GM23338 (cell line): ENCODE results near the gene KLRC3. TPM values are rescaled to one million over a fixed set of nuclear protein-coding genes. Genes with fewer than 3 reads are reported as not detected.
"Not testable (repeated sequence)": the region's sequence is repeated elsewhere in the genome, so short reads cannot be mapped to it uniquely, and the experiment has no call there.

Source experiments
- ATAC-seq: fragments of 200-7000 bp; cut with Tn5 transposase; 3 replicates; pipeline ENCODE4 v1.9.1; 2020
- DNase-seq: peaks from one replicate; pipeline ENCODE4 v3.0.0-alpha.2; 2015; ENCODE audit warnings: low spot score
- H2AFZ ChIP-seq: fragments of 200-600 bp; sonication (generic); 2 replicates; pipeline ENCODE4 v1.8.0; 2016; ENCODE audit warnings: antibody characterized with exemption, mild to moderate bottlenecking, moderate library complexity
- H3F3A ChIP-seq: fragments of 200-600 bp; sonication (generic); replicated peaks from 2 replicates; pipeline ENCODE4 v1.8.0; 2017; ENCODE audit warnings: antibody characterized with exemption, mixed run types, low read depth
- H3K27ac ChIP-seq: fragments of 200-600 bp; sonication (generic); 2 replicates; pipeline ENCODE4 v1.6.1; 2016; ENCODE audit warnings: low read depth
- H3K27me3 ChIP-seq: fragments of 200-600 bp; sonication (generic); 2 replicates; pipeline ENCODE4 v1.8.0; 2016; ENCODE audit warnings: mild to moderate bottlenecking, mixed run types, moderate library complexity; ENCODE audit not compliant: insufficient read depth
- H3K36me3 ChIP-seq: fragments of 200-600 bp; sonication (generic); 2 replicates; pipeline ENCODE4 v1.8.0; 2016; ENCODE audit warnings: mild to moderate bottlenecking; ENCODE audit not compliant: insufficient read depth
- H3K4me1 ChIP-seq: fragments of 200-600 bp; sonication (generic); 2 replicates; pipeline ENCODE4 v1.8.0; 2016; ENCODE audit warnings: mild to moderate bottlenecking, moderate library complexity; ENCODE audit not compliant: insufficient read depth
- H3K4me2 ChIP-seq: fragments of 200-600 bp; sonication (generic); 2 replicates; pipeline ENCODE4 v1.7.1; 2017; ENCODE audit warnings: mixed run types
- H3K4me3 ChIP-seq: fragments of 200-600 bp; sonication (generic); 2 replicates; pipeline ENCODE4 v1.6.1; 2016; ENCODE audit warnings: mixed run types
- H3K79me2 ChIP-seq: fragments of 200-600 bp; sonication (generic); replicated peaks from 2 replicates; pipeline ENCODE4 v1.8.0; 2017; ENCODE audit warnings: mild to moderate bottlenecking; ENCODE audit not compliant: insufficient read depth
- H3K9me2 ChIP-seq: fragments of 200-600 bp; sonication (generic); 2 replicates; pipeline ENCODE4 v1.8.0; 2017; ENCODE audit not compliant: insufficient read depth
- H4K20me1 ChIP-seq: fragments of 200-600 bp; sonication (generic); replicated peaks from 2 replicates; pipeline ENCODE4 v1.8.0; 2017; ENCODE audit warnings: mild to moderate bottlenecking; ENCODE audit not compliant: insufficient read depth
- H3K27ac Mint-ChIP-seq: 2 replicates; pipeline ENCODE4 v1.8.0; 2020; ENCODE audit warnings: inconsistent platforms, mild to moderate bottlenecking, moderate library complexity, mixed read lengths
- H3K27me3 Mint-ChIP-seq: 3 replicates; pipeline ENCODE4 v1.8.0; 2022; ENCODE audit warnings: low read depth, mild to moderate bottlenecking, moderate library complexity, mixed read lengths, inconsistent platforms; ENCODE audit not compliant: insufficient read depth, poor library complexity
- H3K36me3 Mint-ChIP-seq: 3 replicates; pipeline ENCODE4 v1.8.0; 2021; ENCODE audit warnings: low read depth, mild to moderate bottlenecking, inconsistent platforms, moderate library complexity, mixed read lengths
- H3K4me1 Mint-ChIP-seq: 3 replicates; pipeline ENCODE4 v1.8.0; 2020; ENCODE audit warnings: mild to moderate bottlenecking, inconsistent platforms, mixed read lengths
- H3K4me3 Mint-ChIP-seq: 3 replicates; pipeline ENCODE4 v1.8.0; 2021; ENCODE audit warnings: moderate library complexity, mild to moderate bottlenecking, inconsistent platforms, mixed read lengths
- H3K9me3 Mint-ChIP-seq: 3 replicates; pipeline ENCODE4 v1.8.0; 2020; ENCODE audit warnings: moderate library complexity, mild to moderate bottlenecking, inconsistent platforms, mixed read lengths
- CREB1 ChIP-seq: fragments of 250-450 bp; sonication (Bioruptor Pico); IDR thresholded peaks from 2 replicates; pipeline ENCODE4 v1.5.0; 2020; ENCODE audit warnings: low read depth, mild to moderate bottlenecking, moderate library complexity
- EZH2phosphoT487 ChIP-seq: fragments of 200-600 bp; sonication (generic); IDR thresholded peaks from one replicate; pipeline ENCODE4 v1.8.1; 2018; ENCODE audit warnings: antibody characterized with exemption; ENCODE audit not compliant: unreplicated experiment
- JUNB ChIP-seq: IDR thresholded peaks from one replicate; pipeline ENCODE4 v1.6.1; 2016; ENCODE audit warnings: antibody characterized with exemption; ENCODE audit not compliant: unreplicated experiment
- STAT1 ChIP-seq: IDR thresholded peaks from one replicate; pipeline ENCODE4 v1.6.1; 2016; ENCODE audit warnings: antibody characterized with exemption; ENCODE audit not compliant: unreplicated experiment
- polyA plus RNA-seq: library from polyadenylated mRNA; unstranded; fragments of >200 nt; fragmentation: Nextera tagmentation; extraction: Ambion mirVana; gene quantifications from 2 replicates; pipeline ENCODE4 v1.2.1, GENCODE V29; 2016
- total RNA-seq: library from RNA; depleted of rRNA; stranded (reverse); fragments of >200 nt; shearing (Covaris generic); gene quantifications from 2 replicates; pipeline ENCODE4 v1.2.3, GENCODE V29; 2014
- TF ChIP-seq, protein P1 (sequence below): IDR thresholded peaks from 2 replicates; pipeline ENCODE4 v1.6.1; 2016; ENCODE audit warnings: antibody characterized with exemption

KLRC3 gene
- total and polyA plus RNA-seq, 2 experiments from 2014 or later = not detected

DNA sequence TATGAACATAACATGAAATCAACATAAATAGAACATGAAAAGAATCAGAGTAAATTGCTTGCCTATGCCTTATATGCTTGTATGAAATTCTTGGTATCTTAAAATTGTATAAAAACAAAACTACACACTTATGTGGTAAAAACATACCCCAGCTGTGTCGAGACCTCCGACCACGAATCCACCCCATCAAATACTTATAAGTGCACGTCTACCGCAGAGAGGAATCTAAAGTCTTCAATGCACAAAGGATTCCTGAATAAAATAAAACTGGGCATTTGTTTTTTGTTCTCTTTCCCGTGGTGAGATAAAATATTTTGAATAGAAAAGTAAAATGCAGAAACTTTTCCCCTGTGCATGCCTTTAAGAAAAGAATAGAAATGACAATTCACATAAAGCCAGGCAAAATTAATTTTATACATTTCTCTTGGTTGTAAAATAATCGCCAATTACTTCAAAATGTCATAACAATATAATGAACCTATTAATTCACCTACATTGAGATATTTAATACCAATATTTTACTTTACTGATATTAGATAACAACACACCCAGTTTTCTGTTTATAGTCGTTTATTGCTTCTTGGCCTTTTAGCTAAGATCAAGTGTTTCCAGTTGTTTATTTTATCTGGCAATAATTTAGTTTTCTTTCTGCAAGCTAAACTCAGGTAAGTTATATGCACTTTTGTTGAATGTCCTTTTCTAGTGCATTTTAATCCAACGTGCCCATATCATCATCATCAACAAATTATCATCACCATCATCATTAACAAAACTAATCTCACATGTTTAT, 31.6 kb downstream of the KLRC3 start:
- no peak overlapping the region for H3K27ac Mint-ChIP-seq
- H3K27me3 Mint-ChIP-seq = no peaks in the 10 kb centered on the region
- no peaks in the 10 kb centered on the region for H3F3A ChIP-seq
- no peak overlapping the region for H2AFZ ChIP-seq
- H3K27me3 ChIP-seq = no peaks in the 10 kb centered on the region
- no peak for DNase-seq
- H3K9me3 Mint-ChIP-seq = peaks cover 6% of the 10 kb centered on the region; the same call in 2 of the 3 replicates
- no peak overlapping the region for H3K27ac ChIP-seq
- TF ChIP-seq STAT1 = no peak
- no peaks in the 10 kb centered on the region for H3K4me1 ChIP-seq
- H3K36me3 ChIP-seq = no peaks in the 10 kb centered on the region
- H3K36me3 Mint-ChIP-seq = peaks cover 3% of the 10 kb centered on the region; the same call in 1 of the 3 replicates
- no peak overlapping the region for H3K4me3 Mint-ChIP-seq
- no peaks in the 10 kb centered on the region for H3K79me2 ChIP-seq
- no peaks in the 10 kb centered on the region for H4K20me1 ChIP-seq
- H3K9me2 ChIP-seq = no peaks in the 10 kb centered on the region
- no peak overlapping the region for H3K4me2 ChIP-seq
- H3K4me3 ChIP-seq = no peak overlapping the region
- no peaks in the 10 kb centered on the region for H3K4me1 Mint-ChIP-seq
- no peak for ATAC-seq

DNA sequence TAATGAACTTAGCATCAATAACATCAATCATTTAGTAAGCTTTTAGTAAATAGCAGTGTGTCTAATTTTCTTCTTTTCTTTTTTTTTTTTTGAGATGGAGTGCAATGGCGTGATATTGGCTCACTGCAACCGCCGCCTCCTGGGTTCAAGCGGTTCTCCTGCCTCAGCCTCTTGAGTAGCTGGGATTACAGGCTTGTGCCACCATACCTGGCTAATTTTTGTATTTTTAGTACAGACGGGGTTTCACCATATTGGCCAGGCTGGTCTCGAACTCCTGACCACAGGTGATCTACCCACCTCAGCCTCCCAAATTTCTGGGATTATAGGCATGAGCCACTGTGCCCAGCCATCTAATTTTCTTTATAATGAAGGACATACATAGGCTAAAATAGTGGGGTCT, 32.9 kb downstream of the KLRC3 start:
- H3K36me3 ChIP-seq, H3K79me2 ChIP-seq, H3K27ac Mint-ChIP-seq, H3K27ac ChIP-seq, H3K9me2 ChIP-seq, H3K36me3 Mint-ChIP-seq, DNase-seq, H2AFZ ChIP-seq, H3K27me3 Mint-ChIP-seq, H3F3A ChIP-seq, H3K27me3 ChIP-seq, H3K4me3 ChIP-seq, H4K20me1 ChIP-seq, H3K4me2 ChIP-seq, H3K4me1 Mint-ChIP-seq, H3K4me1 ChIP-seq, H3K9me3 Mint-ChIP-seq, ATAC-seq, H3K4me3 Mint-ChIP-seq: not testable (repeated sequence)

DNA sequence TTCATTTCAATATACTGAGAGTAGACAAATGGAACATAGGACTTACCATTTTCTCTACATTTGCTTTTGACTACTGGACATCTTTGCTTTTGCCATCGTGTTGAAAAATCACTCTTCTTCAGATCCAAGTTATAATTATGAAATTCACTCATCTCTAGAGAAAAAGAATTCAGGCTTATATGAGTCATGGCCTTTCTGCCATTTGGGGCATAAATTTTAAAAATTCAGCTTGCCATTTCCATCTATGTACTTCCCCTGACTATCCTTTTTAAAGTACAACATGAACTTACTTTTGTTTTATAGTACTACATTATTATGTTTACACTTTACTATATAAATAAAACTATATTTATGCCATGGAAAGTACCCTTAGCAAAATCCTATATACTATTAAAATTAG, 33.5 kb downstream of the KLRC3 start:
- TF ChIP-seq STAT1 (no peak), CREB1 (no peak)
- no peak overlapping the region for H3K27ac Mint-ChIP-seq
- no peaks in the 10 kb centered on the region for H3K27me3 Mint-ChIP-seq
- no peaks in the 10 kb centered on the region for H3K4me1 ChIP-seq
- H3K4me3 Mint-ChIP-seq = no peak overlapping the region
- no peak for DNase-seq
- no peaks in the 10 kb centered on the region for H3K4me1 Mint-ChIP-seq
- H2AFZ ChIP-seq = no peak overlapping the region
- H3K9me2 ChIP-seq = peaks cover 3% of the 10 kb centered on the region
- no peaks in the 10 kb centered on the region for H3K79me2 ChIP-seq
- H3K4me3 ChIP-seq = no peak overlapping the region
- H3K36me3 Mint-ChIP-seq = peaks cover 3% of the 10 kb centered on the region; the same call in 1 of the 3 replicates
- H3K9me3 Mint-ChIP-seq = peaks cover 9% of the 10 kb centered on the region; the same call in 2 of the 3 replicates
- no peak overlapping the region for H3K27ac ChIP-seq
- ATAC-seq = no peak
- H3K27me3 ChIP-seq = no peaks in the 10 kb centered on the region
- H3K4me2 ChIP-seq = no peak overlapping the region
- no peaks in the 10 kb centered on the region for H3K36me3 ChIP-seq
- H4K20me1 ChIP-seq = no peaks in the 10 kb centered on the region
- H3F3A ChIP-seq = no peaks in the 10 kb centered on the region

DNA sequence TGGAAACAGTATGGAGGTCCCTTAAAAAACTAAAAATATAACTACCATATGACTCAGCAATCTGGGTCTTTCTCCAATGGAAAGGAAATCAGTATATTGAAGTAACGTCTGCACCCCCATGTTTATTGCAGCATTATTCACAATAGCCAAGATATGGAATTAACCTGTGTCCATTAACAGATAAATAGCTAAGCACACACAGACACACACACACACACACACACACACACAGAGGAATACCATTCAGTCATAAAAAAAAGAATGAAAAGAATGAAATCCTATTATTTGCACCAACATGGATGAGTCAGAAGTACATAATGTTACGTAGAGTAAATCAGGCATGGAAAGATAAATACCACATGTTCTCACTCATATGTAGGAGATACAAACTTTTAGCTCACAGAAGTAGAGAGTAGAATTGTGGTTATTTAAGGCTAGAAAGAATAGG, 35.2 kb downstream of the KLRC3 start:
- no peak overlapping the region for H3K27ac ChIP-seq
- no peaks in the 10 kb centered on the region for H3K27me3 ChIP-seq
- H3K9me3 Mint-ChIP-seq = peaks cover 9% of the 10 kb centered on the region; the same call in 2 of the 3 replicates
- no peaks in the 10 kb centered on the region for H3K27me3 Mint-ChIP-seq
- no peak overlapping the region for H3K4me3 Mint-ChIP-seq
- no peaks in the 10 kb centered on the region for H3K36me3 ChIP-seq
- H4K20me1 ChIP-seq = no peaks in the 10 kb centered on the region
- peaks cover 3% of the 10 kb centered on the region for H3K9me2 ChIP-seq
- H3K27ac Mint-ChIP-seq = no peak overlapping the region
- no peak overlapping the region; the same call in 1 of the 2 replicates for H2AFZ ChIP-seq
- peaks cover 3% of the 10 kb centered on the region; the same call in 1 of the 3 replicates for H3K36me3 Mint-ChIP-seq
- TF ChIP-seq JUNB (no peak), EZH2phosphoT487 (no peak), CREB1 (no peak)
- TF ChIP-seq, protein P1, sequence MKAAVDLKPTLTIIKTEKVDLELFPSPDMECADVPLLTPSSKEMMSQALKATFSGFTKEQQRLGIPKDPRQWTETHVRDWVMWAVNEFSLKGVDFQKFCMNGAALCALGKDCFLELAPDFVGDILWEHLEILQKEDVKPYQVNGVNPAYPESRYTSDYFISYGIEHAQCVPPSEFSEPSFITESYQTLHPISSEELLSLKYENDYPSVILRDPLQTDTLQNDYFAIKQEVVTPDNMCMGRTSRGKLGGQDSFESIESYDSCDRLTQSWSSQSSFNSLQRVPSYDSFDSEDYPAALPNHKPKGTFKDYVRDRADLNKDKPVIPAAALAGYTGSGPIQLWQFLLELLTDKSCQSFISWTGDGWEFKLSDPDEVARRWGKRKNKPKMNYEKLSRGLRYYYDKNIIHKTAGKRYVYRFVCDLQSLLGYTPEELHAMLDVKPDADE = no peak
- no peaks in the 10 kb centered on the region for H3F3A ChIP-seq
- no peaks in the 10 kb centered on the region for H3K4me1 Mint-ChIP-seq
- no peak for DNase-seq
- H3K4me3 ChIP-seq = no peak overlapping the region
- H3K79me2 ChIP-seq = no peaks in the 10 kb centered on the region
- no peaks in the 10 kb centered on the region for H3K4me1 ChIP-seq
- H3K4me2 ChIP-seq = no peak overlapping the region
- ATAC-seq = no peak
